Stimulated activated CD8-positive, alpha-beta memory T cell treated with anti-CD3 and anti-CD28 coated beads, Interleukin-7, amount 100 ng/mL, for 1 hour (primary cell): ENCODE measurements around the gene TMED9.
"Not testable (repeated sequence)": the region's sequence is repeated elsewhere in the genome, so short reads cannot be mapped to it uniquely, and the experiment has no call there.

Experiments used
- DNase-seq, 2 donors: peaks; one replicate each; pipeline ENCODE4 v3.0.0-alpha.2; 2020; ENCODE audit warnings: low read depth in 2 of 2

TMED9 gene

DNA sequence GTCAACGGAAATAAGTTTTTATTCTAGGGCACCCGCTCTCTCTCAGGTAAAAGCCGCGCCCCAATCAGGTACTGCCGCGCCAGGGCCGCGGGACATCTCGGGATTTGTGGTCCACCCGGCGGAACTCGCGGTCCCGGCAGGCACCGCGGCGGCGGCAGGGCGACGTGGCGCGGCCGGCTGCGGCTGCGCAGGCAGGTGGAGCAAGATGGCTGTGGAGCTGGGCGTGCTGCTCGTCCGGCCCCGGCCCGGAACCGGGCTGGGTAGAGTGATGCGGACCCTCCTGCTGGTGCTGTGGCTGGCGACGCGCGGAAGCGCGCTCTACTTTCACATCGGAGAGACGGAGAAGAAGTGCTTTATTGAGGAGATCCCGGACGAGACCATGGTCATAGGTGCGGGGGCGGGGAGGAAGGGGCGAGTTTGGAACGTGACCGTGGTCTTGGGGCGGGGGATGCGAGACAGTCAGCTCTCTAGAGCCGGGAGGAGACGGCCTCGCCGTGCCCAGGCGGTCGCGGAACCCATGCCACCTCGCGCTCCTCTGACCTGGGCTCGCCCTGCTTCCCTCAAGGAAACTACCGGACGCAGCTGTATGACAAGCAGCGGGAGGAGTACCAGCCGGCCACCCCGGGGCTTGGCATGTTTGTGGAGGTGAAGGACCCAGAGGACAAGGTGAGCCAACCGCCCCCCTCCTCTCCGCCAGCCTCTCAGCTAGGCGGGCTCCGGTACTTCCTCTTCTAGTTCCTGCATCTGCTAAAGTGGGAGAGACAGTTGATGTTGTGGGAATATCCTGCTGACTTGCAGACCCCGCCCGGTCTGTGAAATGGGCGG, at the start of gene TMED9:
Gene TMED9 (plus strand): TSS at position 194 of the 825 bp plus-strand sequence. CDS start 12 bp downstream, at position 206.
- DNase-seq: peak; percentile 74 to 78

- DNase-seq: no peak
These were observed 49.1 kb upstream of the TMED9 start for GRCh38 chr5:177542816-177543465.

GRCh38 chr5:177545487-177546257, 46.3 kb upstream of the TMED9 start:
- DNase-seq: no peak

DNA sequence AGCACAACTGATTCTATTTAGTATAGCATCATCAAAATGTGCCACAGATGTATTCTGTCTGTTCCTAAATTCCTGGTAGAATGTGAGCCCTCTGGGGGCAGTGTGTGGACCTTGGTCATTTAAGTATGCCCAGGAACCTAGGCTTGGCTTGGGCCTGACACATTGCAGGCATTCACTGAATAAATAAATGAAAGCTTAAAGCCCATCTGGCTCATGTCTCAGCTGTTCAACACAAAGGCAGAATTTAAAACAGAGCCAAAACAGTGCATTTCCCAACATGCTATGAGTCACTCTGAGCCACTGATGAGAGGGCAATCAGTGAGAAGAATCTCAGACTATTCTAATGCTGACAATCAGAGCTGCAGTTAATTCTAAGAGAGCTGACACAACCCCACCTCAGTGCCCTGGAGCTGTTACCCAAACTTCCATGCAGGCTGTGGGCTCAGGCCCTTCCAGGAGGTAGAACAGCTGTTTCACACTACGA, 45.7 kb upstream of the TMED9 start:
- DNase-seq: no peak

- no peak for DNase-seq
These were observed 44.3 kb upstream of the TMED9 start for GRCh38 chr5:177547736-177548135.

- no peak for DNase-seq
These were observed 43.5 kb upstream of the TMED9 start for GRCh38 chr5:177548495-177548894.

GRCh38 chr5:177550122-177550521, 41.9 kb upstream of the TMED9 start:
- DNase-seq: no peak

- no peak for DNase-seq
These were observed 39.1 kb upstream of the TMED9 start for GRCh38 chr5:177552839-177553455.

DNA sequence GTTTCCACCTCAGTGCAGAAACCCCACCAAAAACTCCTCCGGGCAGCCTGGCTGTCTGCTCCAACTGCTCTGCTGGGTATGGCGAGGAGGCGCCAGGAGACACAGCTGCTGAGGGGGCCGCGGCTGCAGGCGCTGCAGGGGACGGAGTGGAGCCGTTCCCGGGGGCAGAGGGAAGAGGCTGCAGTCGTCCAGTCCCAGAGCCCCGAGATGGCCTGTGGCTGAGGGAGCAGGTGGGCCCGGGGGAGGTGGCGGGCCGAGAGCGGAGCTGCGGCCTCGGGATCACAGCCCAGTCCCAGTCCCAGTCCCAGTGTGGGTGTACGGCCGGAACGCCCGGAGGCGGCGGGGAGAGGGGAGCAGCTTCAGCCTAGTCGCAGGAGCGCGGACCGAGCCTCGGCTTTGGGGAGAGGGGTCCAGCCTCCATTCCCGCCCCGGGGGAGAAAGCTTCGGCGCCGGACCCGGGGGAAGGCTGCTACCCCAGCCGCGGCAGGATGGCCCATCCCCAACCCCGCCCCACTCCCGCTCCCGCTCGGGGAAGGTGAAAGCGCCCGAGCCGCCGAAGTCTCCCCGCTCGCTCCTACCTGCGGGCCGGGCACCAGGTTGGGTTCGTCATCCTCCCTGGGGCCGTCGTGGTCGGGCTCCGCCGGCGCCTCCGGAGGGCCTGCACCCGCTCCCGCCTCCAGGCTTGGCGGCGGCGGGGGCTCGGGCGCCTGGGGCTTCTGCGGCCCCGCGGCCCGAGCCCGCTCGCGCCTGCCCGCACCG, 38.2 kb upstream of the TMED9 start:
- no peak for DNase-seq

- peak; percentile 92 to 94 for DNase-seq
These were observed 37.4 kb upstream of the TMED9 start, which contains the start of gene FAM193B for GRCh38 chr5:177554474-177555111. Gene FAM193B, minus strand, starts transcription at chr5:177554563. Its CDS starts 105 bp downstream, at chr5:177554458.

DNA sequence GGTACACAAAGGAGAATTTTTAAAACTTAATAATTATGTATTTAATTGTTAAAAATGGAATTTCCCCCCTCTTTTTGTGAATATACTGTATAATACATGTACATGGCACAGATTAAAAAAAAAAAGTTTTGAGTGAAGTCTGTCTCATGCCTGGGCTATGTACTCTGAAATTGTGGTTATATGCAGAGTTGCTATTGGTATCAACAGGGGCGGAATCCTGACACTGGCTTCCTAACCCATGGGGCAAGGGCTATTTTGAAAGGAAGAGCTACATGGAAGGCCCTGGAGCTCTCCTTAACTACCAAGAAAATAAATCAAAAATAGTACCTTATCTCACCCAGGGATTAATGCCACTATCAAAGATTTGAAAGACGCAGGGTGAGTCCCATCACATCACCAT, 36.8 kb upstream of the TMED9 start:
- DNase-seq: no peak

- no peak for DNase-seq
These were observed 36.3 kb upstream of the TMED9 start for GRCh38 chr5:177555665-177556064.

DNA sequence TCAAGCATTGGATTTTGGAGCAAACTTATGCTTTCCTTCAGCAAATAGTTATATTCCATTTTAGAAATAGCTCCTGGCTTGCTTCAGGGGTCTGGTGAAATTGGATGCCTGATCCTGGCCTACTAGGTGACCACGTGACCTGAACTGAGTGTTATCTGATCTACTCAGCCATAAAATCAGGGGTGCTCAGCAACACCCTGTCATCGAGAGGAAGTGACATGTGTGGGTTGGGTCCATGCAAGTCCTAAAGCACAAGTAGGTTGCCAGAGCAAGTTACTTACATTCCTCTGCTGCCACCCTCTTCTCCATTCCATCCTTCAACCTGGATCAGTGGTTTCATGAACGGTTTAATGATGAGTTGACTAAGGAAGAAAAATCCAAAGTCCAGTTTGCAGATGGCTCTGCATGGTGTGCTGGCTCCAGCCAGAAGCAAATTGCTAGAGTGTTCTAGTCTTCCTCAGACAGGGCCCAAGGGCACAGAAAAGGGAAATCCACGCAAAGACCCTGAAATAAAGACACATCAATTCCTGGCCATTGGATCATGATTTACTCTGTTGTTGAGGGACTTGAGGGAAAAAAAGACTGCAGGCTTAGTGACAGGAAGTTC, 34.9 kb upstream of the TMED9 start:
- no peak for DNase-seq

GRCh38 chr5:177557796-177558195, 34.2 kb upstream of the TMED9 start:
- DNase-seq: no peak

DNA sequence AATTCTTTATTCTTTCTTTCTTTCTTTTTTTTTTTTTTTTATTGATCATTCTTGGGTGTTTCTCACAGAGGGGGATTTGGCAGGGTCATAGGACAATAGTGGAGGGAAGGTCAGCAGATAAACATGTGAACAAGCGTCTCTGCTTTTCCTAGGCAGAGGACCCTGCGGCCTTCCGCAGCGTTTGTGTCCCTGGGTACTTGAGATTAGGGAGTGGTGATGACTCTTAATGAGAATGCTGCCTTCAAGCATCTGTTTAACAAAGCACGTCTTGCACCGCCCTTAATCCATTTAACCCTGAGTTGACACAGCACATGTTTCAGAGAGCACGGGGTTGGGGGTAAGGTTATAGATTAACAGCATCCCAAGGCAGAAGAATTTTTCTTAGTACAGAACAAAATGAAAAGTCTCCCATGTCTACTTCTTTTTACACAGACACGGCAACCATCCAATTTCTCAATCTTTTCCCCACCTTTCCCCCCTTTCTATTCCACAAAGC, 32.5 kb upstream of the TMED9 start:
- DNase-seq: not testable (repeated sequence)

DNA sequence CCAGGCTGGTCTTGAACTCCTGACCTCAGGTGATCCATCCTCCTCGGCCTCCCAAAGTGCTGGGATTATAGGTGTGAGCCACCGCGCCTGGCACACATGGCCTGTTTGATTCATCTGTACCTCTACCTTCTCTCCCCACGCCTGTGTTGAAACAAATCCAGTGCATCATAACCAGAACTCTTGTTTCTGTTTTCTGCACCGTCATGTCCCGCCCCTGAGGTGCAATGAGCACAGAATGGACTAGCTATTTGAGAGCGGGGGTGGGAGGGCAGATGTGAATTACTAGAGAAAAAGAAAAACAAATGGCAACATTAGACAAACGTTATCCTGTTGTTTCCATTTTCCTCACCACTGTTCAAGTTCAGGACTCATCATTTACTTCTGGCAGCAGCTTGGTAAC, 27.0 kb upstream of the TMED9 start:
- DNase-seq: no peak

DNA sequence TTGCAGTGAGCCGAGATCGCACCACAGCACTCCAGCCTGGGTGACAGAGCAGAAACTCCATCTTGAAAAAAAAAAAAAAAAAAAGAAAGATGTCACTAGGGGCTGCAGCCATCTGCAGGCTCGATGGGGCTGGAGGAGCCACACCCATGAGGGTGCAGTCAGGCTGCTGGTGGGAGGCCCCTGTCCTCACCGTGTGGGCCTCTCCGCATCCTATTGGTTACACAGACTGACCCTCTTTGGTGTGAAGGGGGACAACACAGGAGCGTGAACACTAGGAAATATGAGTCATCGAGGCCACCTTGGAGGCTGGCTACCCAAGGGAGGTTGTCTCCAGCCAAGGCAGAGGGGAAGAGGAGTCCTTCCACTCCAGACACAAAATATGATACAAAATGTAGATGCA, 23.7 kb upstream of the TMED9 start:
- no peak for DNase-seq

DNA sequence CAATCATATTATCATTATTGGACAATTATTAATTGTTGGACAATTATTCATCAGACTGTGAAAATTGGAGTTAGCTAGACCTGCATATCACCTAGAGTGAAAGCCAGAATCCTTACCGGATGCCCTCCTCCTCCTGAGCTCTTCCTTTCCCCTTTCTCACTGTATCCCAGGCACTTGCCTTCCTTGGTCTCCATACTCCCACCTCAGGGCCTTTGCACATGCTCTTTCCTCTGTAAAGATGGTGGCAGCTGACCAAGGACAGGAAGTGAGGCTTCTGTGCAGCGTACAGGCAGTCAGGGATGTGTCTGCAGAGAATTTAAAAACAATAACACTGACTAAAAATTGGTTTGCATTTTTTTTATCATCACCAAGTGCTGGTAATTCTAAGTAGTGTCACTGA, 22.1 kb upstream of the TMED9 start:
- no peak for DNase-seq

- no peak for DNase-seq
These were observed 16.5 kb upstream of the TMED9 start for GRCh38 chr5:177575488-177575887.

GRCh38 chr5:177576169-177576568, 15.8 kb upstream of the TMED9 start:
- no peak for DNase-seq
